Breast epithelium (tissue), 3 donors: ENCODE results near the gene CKB.

Experiments
- CTCF ChIP-seq, 3 donors: fragments of 450-650 bp; IDR thresholded peaks; one replicate each; pipeline ENCODE4 v1.5.1; 2016 to 2017; ENCODE audit warnings: antibody characterized with exemption in 3 of 3, mild to moderate bottlenecking in 3 of 3, moderate library complexity in 3 of 3
- POLR2A ChIP-seq: fragments of 450-650 bp; IDR thresholded peaks from one replicate; pipeline ENCODE4 v1.6.1; 2016; ENCODE audit warnings: antibody characterized with exemption, mild to moderate bottlenecking, moderate library complexity
- POLR2AphosphoS5 ChIP-seq, 3 donors: sonication (generic); formaldehyde crosslinking; IDR thresholded peaks; one replicate each; pipeline ENCODE4 v1.6.1; 2017; ENCODE audit warnings: antibody characterized with exemption in 3 of 3

- no peak for TF ChIP-seq CTCF (IDR thresholded peaks at IDR 0.05)
- TF ChIP-seq POLR2AphosphoS5 (IDR thresholded peaks at IDR 0.05): no peak
- no peak for TF ChIP-seq POLR2A
Observed at GRCh38 chr14:103530831-103531230, 8.2 kb upstream of the CKB start.
